Activated gamma-delta T cell (primary cell): ENCODE results near the gene PEX16.

Source experiments
- DNase-seq: peaks from one replicate; lab custom pipeline; 2025; lab: John Stamatoyannopoulos, UW

The PEX16 gene

DNA sequence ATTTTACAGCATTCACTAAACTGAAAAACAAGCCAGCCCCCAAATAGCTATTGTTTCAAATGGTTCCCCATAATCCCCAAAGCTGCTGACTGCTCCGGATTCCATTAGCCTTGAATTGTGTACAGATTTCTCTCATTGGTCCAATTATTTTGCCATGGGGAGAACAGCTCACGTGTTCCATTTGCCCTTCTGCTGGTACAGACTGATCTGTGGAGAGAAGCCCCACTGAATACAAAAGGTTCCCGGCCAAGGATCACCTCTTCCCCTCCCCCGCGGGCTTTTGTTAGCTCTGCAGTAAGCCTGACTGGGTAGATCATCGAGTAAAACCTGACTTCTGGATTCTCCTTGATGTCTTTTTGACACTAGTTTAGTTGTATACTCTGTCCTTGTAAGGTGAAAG is 41.3 kb downstream of the PEX16 start:
- no peak for DNase-seq

- DNase-seq, result no peak
Measured at GRCh38 chr11:45872651-45873356, 44.9 kb downstream of the PEX16 start.

GRCh38 chr11:45871638-45872037 is 46.0 kb downstream of the PEX16 start:
- DNase-seq, result no peak

GRCh38 chr11:45870706-45871105 is 47.0 kb downstream of the PEX16 start:
- DNase-seq, result no peak

GRCh38 chr11:45869551-45869950 is 48.1 kb downstream of the PEX16 start:
- DNase-seq, result no peak

DNA sequence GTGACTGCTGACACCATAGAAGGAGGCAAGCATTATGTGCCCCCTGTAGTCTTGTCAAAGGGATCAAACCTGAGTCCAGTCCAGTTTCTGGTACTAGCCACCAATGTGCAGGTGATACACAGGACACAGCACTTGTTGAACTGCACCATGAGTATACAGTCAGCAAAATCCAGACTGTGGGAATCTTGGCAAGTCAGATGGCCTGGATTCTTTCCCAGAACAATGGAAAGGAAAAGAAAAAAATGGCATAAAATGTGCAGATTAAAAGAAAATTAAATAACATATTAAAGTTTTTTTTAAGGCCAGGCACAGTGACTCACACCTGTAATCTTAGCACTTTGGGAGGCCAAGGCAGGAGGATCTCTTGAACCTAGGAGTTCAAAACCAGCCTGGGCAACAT is 53.6 kb downstream of the PEX16 start:
- DNase-seq, result no peak

DNA sequence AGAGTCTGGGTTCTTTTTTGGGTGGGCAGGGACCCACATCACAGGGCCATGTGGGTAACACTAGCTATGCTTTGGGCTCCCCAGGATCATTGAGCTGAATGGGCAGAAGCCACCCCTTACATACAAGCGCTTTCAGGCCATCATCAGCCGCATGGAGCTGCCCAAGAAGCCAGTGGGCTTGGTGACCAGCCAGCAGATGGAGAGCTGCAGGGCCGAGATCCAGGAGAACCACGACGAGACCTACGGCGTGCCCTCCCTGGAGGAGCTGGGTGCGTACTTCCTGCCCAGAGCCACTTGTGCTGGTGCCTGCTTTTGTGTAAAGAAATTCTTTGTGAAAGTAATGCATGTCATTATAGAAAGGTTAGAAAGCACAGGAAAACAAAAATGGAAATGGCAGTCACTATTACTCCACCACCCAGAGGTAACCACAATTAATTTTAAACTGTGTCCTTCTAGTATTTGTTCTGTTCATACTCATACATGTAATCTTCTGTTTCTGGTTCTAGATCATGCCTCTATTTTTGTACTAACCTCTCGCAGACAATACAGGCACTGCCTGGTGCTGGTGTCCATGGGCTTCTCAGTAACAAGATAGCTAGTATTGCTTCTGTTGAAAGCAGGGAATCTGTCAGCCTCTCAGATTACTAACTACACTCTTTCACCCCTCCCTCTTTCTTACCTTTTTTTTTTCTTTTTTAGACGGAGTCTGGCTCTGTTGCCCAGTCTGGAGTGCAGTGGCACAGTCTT is 56.7 kb downstream of the PEX16 start:
- no peak for DNase-seq

DNA sequence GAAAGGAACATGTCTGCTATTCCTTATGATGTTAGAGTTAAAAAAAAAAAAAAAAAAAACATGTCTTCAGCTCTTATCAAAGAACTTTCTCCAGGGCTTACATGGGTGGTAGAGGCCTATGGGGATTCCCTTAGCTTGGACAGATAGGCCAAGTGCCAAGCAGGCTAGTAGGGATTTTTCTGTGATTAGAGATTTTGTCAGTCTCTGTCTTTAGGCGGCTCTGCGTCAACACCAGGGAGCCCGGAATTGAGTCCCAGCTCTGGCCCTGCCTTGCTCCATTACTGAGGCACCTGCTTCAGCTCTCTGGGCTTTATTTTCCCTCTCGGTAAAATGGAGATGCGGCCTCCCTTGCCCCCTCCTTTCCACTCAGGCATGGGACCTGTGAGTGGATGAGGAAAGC is 57.3 kb downstream of the PEX16 start:
- no peak for DNase-seq
